Brain pericyte (primary cell): Measurements from ENCODE around the gene DLGAP3.

Source experiments
- DNase-seq: peaks from one replicate; pipeline ENCODE4 v3.0.0-alpha.2; 2012; ENCODE audit warnings: low read depth, low spot score

DLGAP3 gene

GRCh38 chr1:34867415-34867814, 62.0 kb downstream of the DLGAP3 start:
- no peak for DNase-seq

- no peak for DNase-seq
Measured at GRCh38 chr1:34866762-34867109, 62.7 kb downstream of the DLGAP3 start.

- no peak for DNase-seq
Measured at GRCh38 chr1:34865981-34866761, 63.3 kb downstream of the DLGAP3 start.

GRCh38 chr1:34865573-34865972, 63.9 kb downstream of the DLGAP3 start:
- DNase-seq, result no peak

- DNase-seq, result no peak
Measured at GRCh38 chr1:34864759-34865158, 64.7 kb downstream of the DLGAP3 start.

GRCh38 chr1:34863501-34863900, 65.9 kb downstream of the DLGAP3 start:
- DNase-seq, result no peak

- DNase-seq, result peak; percentile 51
Measured at GRCh38 chr1:34859446-34860200, 69.8 kb downstream of the DLGAP3 start, which contains the start of gene SMIM12. TSS of gene SMIM12 (minus strand) at chr1:34859749. CDS start at chr1:34855977, 3,772 bp downstream.

- DNase-seq, result no peak
Measured at GRCh38 chr1:34858901-34859445, 70.5 kb downstream of the DLGAP3 start.

- DNase-seq, result no peak
Measured at GRCh38 chr1:34856697-34857096, 72.8 kb downstream of the DLGAP3 start.

GRCh38 chr1:34852677-34853217, 76.7 kb downstream of the DLGAP3 start:
- peak; percentile 89 for DNase-seq

- DNase-seq, result peak; percentile 40
Measured at GRCh38 chr1:34851431-34852105, 77.9 kb downstream of the DLGAP3 start.

GRCh38 chr1:34850382-34850781, 79.1 kb downstream of the DLGAP3 start:
- no peak for DNase-seq

GRCh38 chr1:34847094-34847493, 82.4 kb downstream of the DLGAP3 start:
- DNase-seq, result no peak

GRCh38 chr1:34846265-34846664, 83.2 kb downstream of the DLGAP3 start:
- no peak for DNase-seq

GRCh38 chr1:34845131-34845901, 84.1 kb downstream of the DLGAP3 start:
- DNase-seq, result no peak

GRCh38 chr1:34844252-34844634, 85.2 kb downstream of the DLGAP3 start:
- no peak for DNase-seq

- DNase-seq, result no peak
Measured at GRCh38 chr1:34843392-34844251, 85.8 kb downstream of the DLGAP3 start.

- no peak for DNase-seq
Measured at GRCh38 chr1:34842952-34843371, 86.5 kb downstream of the DLGAP3 start.

GRCh38 chr1:34842073-34842472, 87.4 kb downstream of the DLGAP3 start:
- DNase-seq, result no peak

GRCh38 chr1:34840426-34840825, 89.0 kb downstream of the DLGAP3 start:
- DNase-seq, result no peak
